SK-N-SH (cell line): ENCODE data around the gene VAMP1. TPM values are rescaled to one million over a fixed set of nuclear protein-coding genes. Genes with fewer than 3 reads are reported as not detected.

Experiments
- CTCF ChIA-PET: fragments of 300-600, 350-600 bp; formaldehyde crosslinking; extraction: SDS; loops from one replicate; lab custom pipeline; 2021; lab: Yijun Ruan, JAX
- POLR2A ChIA-PET: fragments of 350-600 bp; sonication (Branson Sonifier 250); formaldehyde crosslinking; extraction: SDS; loops from one replicate; lab custom pipeline; 2020; ENCODE audit warnings: antibody characterized with exemption, inconsistent platforms; lab: Yijun Ruan, JAX
- DNase-seq: peaks from one replicate; pipeline ENCODE4 v3.0.0; 2012
- H2AFZ ChIP-seq: fragments of 200-600 bp; sonication (generic); 2 replicates; pipeline ENCODE4 v1.8.1; 2016; ENCODE audit warnings: antibody characterized with exemption, mild to moderate bottlenecking, low read depth
- H3F3A ChIP-seq: fragments of 200-600 bp; sonication (generic); replicated peaks from 2 replicates; pipeline ENCODE3; 2016; ENCODE audit warnings: antibody characterized with exemption, mild to moderate bottlenecking; ENCODE audit not compliant: insufficient read depth
- H3K27ac ChIP-seq, 2 experiments: fragments of 200-500 bp in 1 of 2; fragments of 200-600 bp in 1 of 2; sonication (Bioruptor generic) in 1 of 2; sonication (generic), shearing (Covaris generic) in 1 of 2; 2 replicates each; pipeline versions ENCODE4 v1.5.1 to v1.6.1; 2014 to 2016; ENCODE audit warnings: low read depth in 2 of 2, inconsistent platforms in 1 of 2, low read length in 1 of 2, mild to moderate bottlenecking in 1 of 2, mixed read lengths in 1 of 2
- H3K27me3 ChIP-seq: fragments of 200-600 bp; sonication (generic), shearing (Covaris generic); 2 replicates; pipeline ENCODE4 v1.6.1; 2016; ENCODE audit warnings: mixed run types; ENCODE audit not compliant: insufficient read depth
- H3K36me3 ChIP-seq, 2 experiments: fragments of 200-500 bp in 1 of 2; fragments of 200-600 bp in 1 of 2; sonication (Bioruptor generic) in 1 of 2; sonication (generic) in 1 of 2; replicated peaks in 1 of 2; 2 replicates each; pipeline versions ENCODE3 to v1.5.1; 2014 to 2016; ENCODE audit warnings: low read length in 1 of 2, mild to moderate bottlenecking in 1 of 2; ENCODE audit not compliant: insufficient read depth in 2 of 2, control insufficient read depth in 1 of 2
- H3K4me1 ChIP-seq, 2 experiments: fragments of 200-500 bp in 1 of 2; fragments of 200-600 bp in 1 of 2; sonication (Bioruptor generic) in 1 of 2; sonication (generic), shearing (Covaris generic) in 1 of 2; 2 replicates each; pipeline versions ENCODE4 v1.5.1 to v1.6.1; 2014 to 2016; ENCODE audit warnings: low read depth in 1 of 2, low read length in 1 of 2, mixed run types in 1 of 2; ENCODE audit not compliant: insufficient read depth in 2 of 2, control insufficient read depth in 1 of 2
- H3K4me2 ChIP-seq: fragments of 200-600 bp; sonication (generic), shearing (Covaris generic); 2 replicates; pipeline ENCODE4 v1.6.1; 2017; ENCODE audit warnings: mixed run types
- H3K4me3 ChIP-seq, 2 experiments: fragments of 200-500 bp in 1 of 2; fragments of 200-600 bp in 1 of 2; sonication (Bioruptor generic) in 1 of 2; sonication (generic), shearing (Covaris generic) in 1 of 2; 2 replicates each; pipeline versions ENCODE4 v1.5.1 to v1.8.1; 2014 to 2016; ENCODE audit warnings: low read depth in 2 of 2, inconsistent platforms in 1 of 2, low read length in 1 of 2, mild to moderate bottlenecking in 1 of 2, mixed read lengths in 1 of 2, moderate library complexity in 1 of 2
- H3K79me2 ChIP-seq: fragments of 200-600 bp; sonication (generic); 2 replicates; pipeline ENCODE4 v1.8.1; 2017; ENCODE audit warnings: mild to moderate bottlenecking; ENCODE audit not compliant: insufficient read depth
- H3K9ac ChIP-seq: fragments of 200-600 bp; sonication (generic); 2 replicates; pipeline ENCODE4 v1.6.1; 2017; ENCODE audit warnings: mixed run types
- H3K9me2 ChIP-seq: fragments of 200-600 bp; sonication (generic); 2 replicates; pipeline ENCODE4 v1.6.1; 2017; ENCODE audit warnings: mixed run types
- H3K9me3 ChIP-seq: fragments of 200-600 bp; sonication (generic); 2 replicates; pipeline ENCODE4 v1.6.1; 2017; ENCODE audit warnings: mixed run types, mild to moderate bottlenecking, moderate library complexity
- H4K20me1 ChIP-seq: fragments of 200-600 bp; sonication (generic); 2 replicates; pipeline ENCODE4 v1.6.1; 2017; ENCODE audit warnings: mild to moderate bottlenecking, mixed run types; ENCODE audit not compliant: insufficient read depth
- CTCF ChIP-seq: fragments of 200-600 bp; sonication (generic); IDR thresholded peaks from 2 replicates; pipeline ENCODE4 v1.6.1; 2017; ENCODE audit warnings: antibody characterized with exemption, mild to moderate bottlenecking, moderate library complexity
- ELF1 ChIP-seq: IDR thresholded peaks from 2 replicates; pipeline ENCODE4 v1.4.0; 2012
- EZH2phosphoT487 ChIP-seq: fragments of 200-600 bp; sonication (generic); IDR thresholded peaks from 2 replicates; pipeline ENCODE4 v1.6.1; 2017; ENCODE audit warnings: low read depth, mixed run types, mild to moderate bottlenecking, antibody characterized with exemption, moderate library complexity, borderline replicate concordance
- FOSL2 ChIP-seq: IDR thresholded peaks from 2 replicates; pipeline ENCODE4 v1.4.0; 2012; ENCODE audit warnings: low read depth, mild to moderate bottlenecking, moderate library complexity, borderline replicate concordance
- FOXM1 ChIP-seq: IDR thresholded peaks from 2 replicates; pipeline ENCODE4 v1.4.0; 2012; ENCODE audit warnings: low read depth, mild to moderate bottlenecking
- GABPA ChIP-seq: IDR thresholded peaks from 2 replicates; pipeline ENCODE4 v1.4.0; 2012; ENCODE audit warnings: low read depth, mild to moderate bottlenecking
- JUND ChIP-seq: IDR thresholded peaks from 2 replicates; pipeline ENCODE4 v1.4.0; 2012
- MAX ChIP-seq: IDR thresholded peaks from 2 replicates; pipeline ENCODE4 v1.4.0; 2012; ENCODE audit warnings: low read depth
- MXI1 ChIP-seq: IDR thresholded peaks from 2 replicates; pipeline ENCODE4 v1.6.1; 2012; ENCODE audit warnings: mild to moderate bottlenecking, low read depth, low read length, improper control_type of control experiment
- NFIC ChIP-seq: IDR thresholded peaks from 2 replicates; pipeline ENCODE4 v1.4.0; 2012; ENCODE audit warnings: borderline replicate concordance
- NRF1 ChIP-seq: IDR thresholded peaks from 2 replicates; pipeline ENCODE4 v1.6.1; 2012; ENCODE audit warnings: low read depth, mild to moderate bottlenecking, low read length
- POLR2AphosphoS5 ChIP-seq: IDR thresholded peaks from 2 replicates; pipeline ENCODE4 v1.6.1; 2012; ENCODE audit warnings: low read depth, low read length
- RCOR1 ChIP-seq: fragments of 150-350 bp; IDR thresholded peaks from 2 replicates; pipeline ENCODE4 v1.6.1; 2017; ENCODE audit warnings: antibody characterized with exemption, low read length
- RFX5 ChIP-seq: IDR thresholded peaks from 2 replicates; pipeline ENCODE4 v1.6.1; 2012; ENCODE audit warnings: mild to moderate bottlenecking, improper control_type of control experiment, low read length
- RXRA ChIP-seq: IDR thresholded peaks from 2 replicates; pipeline ENCODE4 v1.4.0; 2012; ENCODE audit warnings: low read depth, mild to moderate bottlenecking, borderline replicate concordance
- SIN3A ChIP-seq: IDR thresholded peaks from 2 replicates; pipeline ENCODE4 v1.6.1; 2012; ENCODE audit warnings: low read depth, mild to moderate bottlenecking, low read length, moderate library complexity, borderline replicate concordance
- TCF12 ChIP-seq: IDR thresholded peaks from 2 replicates; pipeline ENCODE4 v1.4.0; 2012
- ZBTB33 ChIP-seq: IDR thresholded peaks from 2 replicates; pipeline ENCODE4 v1.4.0; 2012; ENCODE audit warnings: low read depth, borderline replicate concordance
- WGBS: methylation state at CpG from one replicate; pipeline ENCODE4 v1.1.6; 2017; ENCODE audit warnings: low lambda C conversion rate; 5-methylcytosine and 5-hydroxymethylcytosine counted together
- polyA plus RNA-seq, 3 experiments: library from polyadenylated mRNA; depleted of rRNA; stranded (reverse); fragments of >200 nt; gene quantifications; 2 replicates each; pipeline ENCODE4 v1.2.3, GENCODE V29; 2012

VAMP1 gene
- polyA plus RNA-seq, 1 of the 3 experiments (the other 2 are of a cell fraction), result 36.8 TPM

GRCh38 chr12:6442836-6443235 is 27.6 kb downstream of the VAMP1 start:
- ChIA-PET POLR2A (interaction anchor here (1.7 kb wide), 1 partner anchor 9 kb away, joined by 4 read pairs; the partner anchor contains the start of gene TAPBPL), CTCF (interaction anchor here (0.7 to 2.5 kb wide), 4 partner anchors 16 to 111 kb away, joined by 3 to 14 read pairs (median 4); no protein-coding TSS in a partner anchor)
- Histone ChIP-seq H3K4me2 (no peak overlapping the region), H3K9me3 (no peaks in the 10 kb centered on the region), H4K20me1 (no peaks in the 10 kb centered on the region), H3F3A (no peaks in the 10 kb centered on the region), H3K36me3 (no peaks in the 10 kb centered on the region), H2AFZ (no peak overlapping the region), H3K79me2 (no peaks in the 10 kb centered on the region), H3K9me2 (no peaks in the 10 kb centered on the region), H3K27me3 (no peaks in the 10 kb centered on the region), H3K27ac (no peak overlapping the region), H3K4me3 (no peak overlapping the region), H3K4me1 (no peaks in the 10 kb centered on the region), H3K9ac (no peak overlapping the region)
- 84% methylated on average over 9 of the region's 9 CpGs for WGBS
- TF ChIP-seq EZH2phosphoT487 (no peak), TCF12 (no peak), NFIC (no peak), POLR2AphosphoS5 (no peak), MXI1 (no peak), ELF1 (no peak), GABPA (no peak), ZBTB33 (no peak), RFX5 (no peak), NRF1 (no peak), CTCF (no peak), SIN3A (no peak), RXRA (no peak), FOXM1 (no peak), MAX (no peak)
- no peak for DNase-seq

DNA sequence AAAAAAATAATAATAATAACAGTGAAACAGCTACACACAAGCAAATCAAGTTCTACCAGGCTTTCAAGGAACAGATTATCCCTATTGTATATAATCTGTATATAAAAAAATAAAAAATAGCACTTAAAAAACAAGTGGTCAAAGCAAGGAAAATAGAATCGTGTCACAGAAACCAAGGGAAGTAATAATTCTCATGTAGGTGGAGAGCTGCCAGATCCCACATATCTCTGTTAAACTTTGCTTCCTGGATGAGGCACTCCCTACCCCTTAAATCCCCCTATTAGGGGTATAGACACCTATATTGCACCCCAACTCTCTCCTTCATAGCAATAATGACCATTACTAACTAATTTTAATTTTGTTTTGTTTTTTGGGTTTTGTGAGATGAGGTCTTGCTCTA is 30.1 kb downstream of the VAMP1 start:
- POLR2A ChIA-PET, result no interaction called here

More for the DNA sequence above, 30.1 kb downstream of the VAMP1 start:
- DNase-seq, result no peak
- Histone ChIP-seq H3K9me2 (no peaks in the 10 kb centered on the region), H3K36me3 (no peaks in the 10 kb centered on the region), H3K4me2 (no peak overlapping the region), H3K9ac (no peak overlapping the region), H4K20me1 (no peaks in the 10 kb centered on the region), H3K27ac (no peak overlapping the region), H3K27me3 (no peaks in the 10 kb centered on the region), H3K79me2 (no peaks in the 10 kb centered on the region), H3F3A (no peaks in the 10 kb centered on the region), H3K4me1 (no peaks in the 10 kb centered on the region), H3K9me3 (no peaks in the 10 kb centered on the region), H2AFZ (no peak overlapping the region), H3K4me3 (no peak overlapping the region)
- 84% methylated on average over 1 of the region's 1 CpG for WGBS
- TF ChIP-seq FOSL2 (no peak), JUND (no peak), FOXM1 (no peak), TCF12 (no peak), RCOR1 (no peak)
- CTCF ChIA-PET, result interaction anchor here (0.9 to 4.1 kb wide), 3 partner anchors 17 to 25 kb away, joined by 3 to 21 read pairs (median 16); no protein-coding TSS in a partner anchor
